Esophagus squamous epithelium (tissue), 5 donors: ENCODE measurements around the gene IP6K2. TPM values are rescaled to one million over a fixed set of nuclear protein-coding genes. Genes with fewer than 3 reads are reported as not detected.

Source experiments
- DNase-seq: peaks from one replicate; lab custom pipeline; 2025; lab: John Stamatoyannopoulos, UW
- H3K27ac ChIP-seq, 4 donors: fragments of 200-600 bp; sonication (generic); one replicate each; pipeline ENCODE4 v1.5.1; 2016 to 2019; ENCODE audit warnings: mild to moderate bottlenecking in 1 of 4
- H3K27me3 ChIP-seq, 4 donors: fragments of 200-600 bp; sonication (generic); 1 replicate in 3 of 4; 2 replicates in 1 of 4; pipeline versions ENCODE4 v1.5.1 to v1.6.0; 2017 to 2021; ENCODE audit warnings: antibody characterized with exemption in 1 of 4
- H3K36me3 ChIP-seq, 3 donors: fragments of 200-600 bp; sonication (generic); one replicate each; pipeline ENCODE4 v1.5.1; 2016 to 2019
- H3K4me1 ChIP-seq, 3 donors: fragments of 200-600 bp; sonication (generic); one replicate each; pipeline ENCODE4 v1.5.1; 2017 to 2019
- H3K4me3 ChIP-seq, 4 donors: fragments of 200-600 bp; sonication (generic); 1 replicate in 3 of 4; 2 replicates in 1 of 4; pipeline ENCODE4 v1.5.1; 2016 to 2019; ENCODE audit warnings: mild to moderate bottlenecking in 2 of 4, moderate library complexity in 1 of 4
- H3K9me3 ChIP-seq, 3 donors: fragments of 200-600 bp; sonication (generic); one replicate each; pipeline ENCODE4 v1.5.1; 2016 to 2019
- CTCF ChIP-seq, 6 experiments: fragments of 450-650 bp in 4 of 6; fragments of 200-600 bp in 2 of 6; sonication (generic) in 2 of 6; IDR thresholded peaks; one replicate each; pipeline ENCODE4 v1.5.1; 2016 to 2019; ENCODE audit warnings: antibody characterized with exemption in 6 of 6, mild to moderate bottlenecking in 4 of 6, moderate library complexity in 4 of 6
- POLR2A ChIP-seq, 4 donors: fragments of 450-650 bp; IDR thresholded peaks; one replicate each; pipeline ENCODE4 v1.6.1; 2017; ENCODE audit warnings: antibody characterized with exemption in 4 of 4, mild to moderate bottlenecking in 4 of 4, moderate library complexity in 3 of 4
- WGBS, 2 donors: methylation state at CpG; one replicate each; pipeline ENCODE4 v1.1.5; 2018; 5-methylcytosine and 5-hydroxymethylcytosine counted together
- intact Hi-C: fragments of 100-400 bp; cut with DNase I; formaldehyde crosslinking; loops from one replicate; pipeline ENCODE4 v1.15.0; 2022
- total RNA-seq, 4 donors: library from RNA; depleted of rRNA; stranded (reverse); fragments of >200 nt; gene quantifications; one replicate each; pipeline ENCODE4 v1.1.0, GENCODE V29; 2016
- donor health status: DM: yes; HTN: yes; CAD: no.

Gene IP6K2
- total RNA-seq, 4 donors from 2014 or later = 52.1 to 94.6 (median 67.9) TPM

- WGBS, 2 donors = 89 to 94% methylated on average over 4 of the region's 4 CpGs
- Histone ChIP-seq H3K4me3 (no peak overlapping the region), H3K36me3 (peaks cover 0 to 93% (median 0%) of the 10 kb centered on the region in 3 donors), H3K27me3 (no peaks in the 10 kb centered on the region), H3K27ac (no peak overlapping the region), H3K9me3 (no peaks in the 10 kb centered on the region), H3K4me1 (no peaks in the 10 kb centered on the region)
- DNase-seq = no peak
- TF ChIP-seq POLR2A (IDR thresholded peaks at IDR 0.05) = no peak
- TF ChIP-seq CTCF (IDR thresholded peaks at IDR 0.05) = no peak
- intact Hi-C loops = no loop called here
Observed at GRCh38 chr3:48759071-48759470, 42.0 kb upstream of the IP6K2 start.

GRCh38 chr3:48756640-48757039 lies 39.6 kb upstream of the IP6K2 start:
- H3K36me3 ChIP-seq = peaks cover 0 to 87% (median 3%) of the 10 kb centered on the region in 3 donors
- WGBS, 2 donors = 87 to 89% methylated on average over 5 of the region's 5 CpGs
- H3K27me3 ChIP-seq = no peaks in the 10 kb centered on the region

GRCh38 chr3:48750856-48751255 lies 33.8 kb upstream of the IP6K2 start:
- H3K9me3 ChIP-seq = no peaks in the 10 kb centered on the region
- no peak for TF ChIP-seq POLR2A (IDR thresholded peaks at IDR 0.05)
- no peak for TF ChIP-seq CTCF (IDR thresholded peaks at IDR 0.05)
- 75 to 88% methylated on average over 1 of the region's 1 CpG for WGBS, 2 donors
- no peak overlapping the region for H3K27ac ChIP-seq
- DNase-seq = no peak
- peaks cover 0 to 4% (median 0%) of the 10 kb centered on the region in 3 donors for H3K4me1 ChIP-seq
- intact Hi-C loops = no loop called here
- peaks cover 0 to 85% (median 18%) of the 10 kb centered on the region in 3 donors for H3K36me3 ChIP-seq
- H3K27me3 ChIP-seq = no peaks in the 10 kb centered on the region
- no peak overlapping the region for H3K4me3 ChIP-seq

More at GRCh38 chr3:48756640-48757039, 39.6 kb upstream of the IP6K2 start:
- Histone ChIP-seq H3K4me3 (no peak overlapping the region), H3K9me3 (no peaks in the 10 kb centered on the region), H3K27ac (no peak overlapping the region), H3K4me1 (peaks cover 0 to 4% (median 0%) of the 10 kb centered on the region in 3 donors)
- intact Hi-C loops = no loop called here
- no peak for DNase-seq
- TF ChIP-seq POLR2A (IDR thresholded peaks at IDR 0.05) (no peak), CTCF (IDR thresholded peaks at IDR 0.05) (no peak)

- no peaks in the 10 kb centered on the region for H3K9me3 ChIP-seq
- H3K4me1 ChIP-seq = peaks cover 0 to 4% (median 0%) of the 10 kb centered on the region in 3 donors
- no peak for TF ChIP-seq POLR2A (IDR thresholded peaks at IDR 0.05)
- TF ChIP-seq CTCF (IDR thresholded peaks at IDR 0.05) = no peak
- no peaks in the 10 kb centered on the region for H3K27me3 ChIP-seq
- H3K36me3 ChIP-seq = peaks cover 0 to 79% (median 18%) of the 10 kb centered on the region in 3 donors
- 77 to 88% methylated on average over 3 of the region's 3 CpGs for WGBS, 2 donors
- H3K4me3 ChIP-seq = no peak overlapping the region
- intact Hi-C loops = no loop called here
- peak overlapping the region in 1 of 4 donors; percentile 25 for H3K27ac ChIP-seq
- DNase-seq = no peak
Observed at GRCh38 chr3:48748754-48749153, 31.7 kb upstream of the IP6K2 start.

GRCh38 chr3:48747706-48748105 lies 30.7 kb upstream of the IP6K2 start:
- no peak for TF ChIP-seq CTCF (IDR thresholded peaks at IDR 0.05)
- no peak for TF ChIP-seq POLR2A (IDR thresholded peaks at IDR 0.05)
- Histone ChIP-seq H3K36me3 (peaks cover 0 to 74% (median 18%) of the 10 kb centered on the region in 3 donors), H3K9me3 (no peaks in the 10 kb centered on the region), H3K4me3 (no peak overlapping the region), H3K27ac (peak overlapping the region in 2 of 4 donors; percentile 1 to 44), H3K27me3 (no peaks in the 10 kb centered on the region), H3K4me1 (peaks cover 0 to 4% (median 0%) of the 10 kb centered on the region in 3 donors)
- WGBS, 2 donors = 57 to 74% methylated on average over 4 of the region's 4 CpGs
- intact Hi-C loops = no loop called here
- DNase-seq = no peak
